NOMO-1 treated with dmso at 0.1 percent for 144 hours (cell line): ENCODE measurements around the gene BCL11B.

Experiments used
- DNase-seq: peaks from one replicate; lab custom pipeline; 2025; ENCODE audit not compliant: unreplicated experiment; lab: John Stamatoyannopoulos, UW

BCL11B gene

DNA sequence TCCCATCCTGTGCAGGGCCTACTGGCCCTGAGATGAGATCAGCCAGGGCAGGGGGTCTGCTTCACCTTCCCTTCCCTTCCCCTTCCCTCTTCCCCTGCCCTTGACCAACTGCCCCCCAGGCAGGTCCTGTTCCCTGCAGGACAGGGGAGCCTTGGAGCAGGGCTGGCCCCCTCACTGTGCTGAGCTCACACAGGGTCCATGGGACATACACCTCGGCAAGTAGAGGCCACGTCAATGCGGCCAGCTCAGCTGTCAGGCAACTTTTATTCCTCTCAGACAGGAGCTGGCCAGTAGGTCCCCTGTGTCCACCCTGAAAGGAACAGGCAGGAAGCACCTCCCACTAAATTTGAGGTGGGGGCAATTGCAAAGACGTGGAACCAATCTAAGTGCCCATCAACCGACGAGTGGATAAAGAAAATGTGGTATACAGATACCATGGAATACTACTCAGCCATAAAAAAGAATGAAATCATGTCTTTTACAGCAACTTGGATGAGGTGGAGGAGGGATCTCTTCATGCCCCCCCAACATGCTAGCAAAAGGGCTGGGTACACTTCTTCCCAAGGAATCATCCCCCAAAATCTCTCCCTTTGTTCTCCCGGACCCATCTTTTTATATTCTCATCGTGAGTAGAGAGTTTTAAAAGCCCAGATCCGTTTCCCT lies 148.7 kb downstream of the BCL11B start:
- DNase-seq: no peak

DNA sequence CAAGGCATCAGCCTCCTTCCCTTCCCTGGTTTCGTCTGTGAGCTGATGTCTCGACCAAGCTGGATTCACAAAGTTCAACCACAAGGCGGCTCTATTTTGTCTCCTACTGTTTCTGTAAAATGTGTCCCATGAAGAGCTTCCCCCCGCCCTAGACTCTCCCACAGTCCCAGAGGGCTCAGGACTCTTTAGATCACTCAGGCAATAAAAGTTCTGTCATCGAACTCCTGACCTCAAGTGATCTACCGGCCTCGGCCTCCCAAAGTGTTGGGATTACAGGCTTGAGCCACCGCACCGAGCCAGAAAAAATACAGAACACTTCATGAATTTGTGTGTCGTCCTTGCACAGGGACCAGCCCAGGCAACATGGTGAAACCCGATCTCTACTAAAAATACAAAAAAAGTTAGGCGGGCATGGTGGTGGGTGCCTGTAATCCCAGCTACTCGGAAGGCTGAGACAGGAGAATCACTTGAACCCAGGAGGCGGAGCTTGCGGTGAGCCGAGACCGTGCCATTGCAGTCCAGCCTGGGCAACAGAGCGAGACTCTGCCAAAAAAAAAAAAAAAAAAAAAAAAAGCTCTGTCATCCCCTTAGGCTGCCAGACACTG lies 149.4 kb downstream of the BCL11B start:
- no peak for DNase-seq

DNA sequence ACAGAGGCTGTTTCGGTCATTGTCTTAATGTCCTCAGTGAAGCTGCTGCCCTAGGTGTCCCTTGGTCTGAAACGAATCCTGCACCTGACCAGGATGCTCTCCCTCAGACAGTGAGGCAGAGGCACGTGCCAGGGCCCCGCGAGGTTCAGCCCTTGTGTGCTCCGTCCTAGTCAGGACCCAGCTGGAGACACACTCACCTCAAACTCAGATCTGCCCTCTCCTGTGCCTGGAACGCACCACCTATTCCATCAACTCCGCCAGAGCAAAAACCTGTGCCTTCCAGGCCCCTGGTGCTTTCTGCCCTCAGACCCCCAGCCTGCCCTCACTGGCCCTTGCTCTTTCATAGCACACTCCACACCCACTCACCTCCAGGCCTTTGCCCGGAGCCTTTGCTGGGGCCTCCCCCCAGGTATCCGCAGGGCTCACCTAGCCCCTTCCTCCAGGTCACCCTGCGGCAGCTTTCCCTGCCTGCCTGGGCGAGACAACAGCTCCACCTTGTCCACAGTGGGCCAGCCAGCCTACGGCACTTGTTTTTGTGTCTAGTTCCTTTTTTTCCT lies 150.6 kb downstream of the BCL11B start:
- DNase-seq: no peak

DNA sequence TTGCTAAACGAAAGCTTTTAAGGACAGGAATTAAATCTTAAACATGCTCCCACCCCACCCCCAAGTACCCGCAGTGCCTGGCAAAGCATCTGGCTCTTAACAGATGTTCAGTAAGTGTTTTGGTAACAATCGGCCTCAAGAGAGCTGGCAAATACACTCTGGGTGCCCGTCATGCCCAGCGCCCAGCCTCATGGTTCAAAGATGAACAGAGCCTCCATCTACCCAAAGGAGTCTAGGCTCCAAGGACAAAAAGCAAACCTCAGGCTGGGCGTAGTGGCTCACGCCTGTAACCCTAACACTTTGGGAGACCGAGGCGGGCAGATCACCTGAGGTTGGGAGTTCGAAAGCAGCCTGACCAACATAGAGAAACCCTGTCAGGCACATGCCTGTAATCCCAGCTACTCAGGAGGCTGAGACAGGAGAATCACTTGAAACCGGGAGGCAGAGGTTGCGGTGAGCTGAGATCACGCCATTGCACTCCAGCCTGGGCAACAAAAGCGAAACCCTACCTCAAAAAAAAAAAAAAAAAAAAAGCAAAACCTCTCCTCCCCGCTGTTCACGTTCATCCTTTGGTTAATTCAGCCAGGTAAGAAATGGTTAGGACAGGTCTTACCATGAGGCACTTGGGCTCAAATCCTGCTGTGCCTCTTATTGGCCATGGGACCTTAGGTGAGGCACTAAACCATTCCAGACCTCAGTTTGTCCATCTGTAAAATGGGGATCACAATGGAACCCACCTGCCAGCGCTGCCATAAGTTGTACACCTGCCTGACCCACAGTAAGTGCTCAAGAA lies 151.3 kb downstream of the BCL11B start:
- DNase-seq: no peak

- DNase-seq: no peak
Observed at GRCh38 chr14:99119554-99120525, 152.2 kb downstream of the BCL11B start.
